Measurements from ENCODE around the gene HOXB6. TPM values are rescaled to one million over a fixed set of nuclear protein-coding genes. Genes with fewer than 3 reads are reported as not detected.

The HOXB6 gene
- total RNA-seq = 10 to 100 TPM in 6 of 9 donors, 1 to 10 TPM in 3; 1.7 to 20.3 (median 11.7) TPM
- 10 to 100 TPM; 10.9 to 23.1 (median 11.9) TPM for polyA plus RNA-seq
- long read RNA-seq, donor 1 = 0 reads
- long read RNA-seq, donor 2 = 0 reads
- long read RNA-seq, donor 3 = 0 reads
- long read RNA-seq, donor 4, partial matches to known transcripts = 6 of 6 reads
- long read RNA-seq, donor 4, other reads (novel, unspliced or antisense) = 0 of 6 reads
- long read RNA-seq, donor 5, partial matches to known transcripts = 18 of 18 reads
- long read RNA-seq, donor 5, other reads (novel, unspliced or antisense) = 0 of 18 reads
- long read RNA-seq, donor 6, partial matches to known transcripts = 11 of 13 reads
- long read RNA-seq, donor 6, other reads (novel, unspliced or antisense) = 2 of 13 reads
- long read RNA-seq, donor 7, partial matches to known transcripts = 0 of 1 reads
- long read RNA-seq, donor 7, other reads (novel, unspliced or antisense) = 0 of 1 reads
- long read RNA-seq, donor 8 = 0 reads
- long read RNA-seq, donor 9 = 0 reads
- long read RNA-seq, donor 10 = 0 reads

GRCh38 chr17:48604770-48605329 lies at the start of gene HOXB6:
HOXB6 (minus strand) TSS chr17:48604986; CDS start chr17:48598150, 6,836 bp downstream.
- no peaks in the 10 kb centered on the region for H3K9me3 ChIP-seq (replicated peaks in 1 of 3)
- H3K27me3 ChIP-seq = no peaks in the 10 kb centered on the region
- intact Hi-C loops (cut with DNase I) = no loop called here
- H3K4me1 ChIP-seq (replicated peaks in 1 of 2) = peaks cover 2 to 24% of the 10 kb centered on the region in 2 donors
- no peaks in the 10 kb centered on the region for H3K36me3 ChIP-seq (replicated peaks in 1 of 2)
- TF ChIP-seq CTCF (IDR thresholded peaks at IDR 0.05) (peak in 2 of 6 experiments; percentile 27 to 28), POLR2A (IDR thresholded peaks at IDR 0.05) (peak; percentile 36 to 79)
- peak within 1 kb of the TSS in 3 of 4 donors; percentile 1 to 70 (median 11) for H3K4me3 ChIP-seq
- peak in 5 of 7 donors; percentile 52 to 82 (median 72) for DNase-seq
- 9 to 30% (median 16%) methylated on average over 16 of the region's 16 CpGs for WGBS, 4 donors
- H3K27ac ChIP-seq = peak within 1 kb of the TSS; percentile 21 to 87 (median 55)

DNA sequence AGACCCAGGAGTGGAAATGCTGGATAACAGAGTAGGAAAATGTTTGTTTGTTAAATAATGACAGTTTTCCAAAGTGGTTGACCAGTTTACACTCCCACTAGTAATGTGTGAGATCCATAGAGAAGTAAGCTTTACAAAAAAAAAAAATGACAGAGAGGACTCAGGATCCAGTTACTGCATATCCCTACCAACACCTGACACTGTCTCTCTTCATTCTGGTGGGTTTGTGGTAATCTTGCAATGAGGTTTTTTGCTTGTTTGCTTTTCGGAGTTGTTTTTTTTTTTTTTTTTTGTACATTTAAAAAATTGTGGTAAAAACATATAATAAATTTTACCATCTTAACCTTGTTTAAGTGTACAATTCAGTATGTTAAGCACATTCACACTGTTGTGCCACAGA lies 45.0 kb upstream of the HOXB6 start:
- DNase-seq = no peak
- Histone ChIP-seq H3K4me3 (no peak overlapping the region), H3K4me1 (replicated peaks in 1 of 2) (peaks cover 0 to 5% of the 10 kb centered on the region in 2 donors), H3K9me3 (replicated peaks in 1 of 3) (no peaks in the 10 kb centered on the region), H3K27ac (no peak overlapping the region), H3K27me3 (peaks cover 51% of the 10 kb centered on the region), H3K36me3 (replicated peaks in 1 of 2) (no peaks in the 10 kb centered on the region)
- intact Hi-C loops (cut with DNase I) = no loop called here
- TF ChIP-seq CTCF (IDR thresholded peaks at IDR 0.05) (no peak), POLR2A (IDR thresholded peaks at IDR 0.05) (no peak)
- WGBS, 4 donors = 50 to 81% (median 75%) methylated on average over 1 of the region's 1 CpG

- DNase-seq = no peak
- TF ChIP-seq POLR2A (IDR thresholded peaks at IDR 0.05) (no peak), CTCF (IDR thresholded peaks at IDR 0.05) (peak in 1 of 6 experiments; percentile 3)
- intact Hi-C loops (cut with DNase I) = no loop called here
- no peaks in the 10 kb centered on the region for H3K9me3 ChIP-seq (replicated peaks in 1 of 3)
- H3K36me3 ChIP-seq (replicated peaks in 1 of 2) = no peaks in the 10 kb centered on the region
- no peak overlapping the region for H3K27ac ChIP-seq
- WGBS, 4 donors = 54 to 71% (median 60%) methylated on average over 1 of the region's 1 CpG
- H3K4me3 ChIP-seq = no peak overlapping the region
- peaks cover 60% of the 10 kb centered on the region for H3K27me3 ChIP-seq
- peaks cover 0 to 8% of the 10 kb centered on the region in 2 donors for H3K4me1 ChIP-seq (replicated peaks in 1 of 2)
These were observed 43.1 kb upstream of the HOXB6 start for GRCh38 chr17:48647963-48648245.

GRCh38 chr17:48647103-48647962 lies 42.5 kb upstream of the HOXB6 start:
- no peak for DNase-seq
- no peak overlapping the region for H3K27ac ChIP-seq
- H3K27me3 ChIP-seq = peaks cover 65% of the 10 kb centered on the region

More at GRCh38 chr17:48647103-48647962, 42.5 kb upstream of the HOXB6 start:
- Histone ChIP-seq H3K4me3 (peak overlapping the region in 2 of 4 donors; percentile 19 to 36), H3K36me3 (replicated peaks in 1 of 2) (no peaks in the 10 kb centered on the region), H3K9me3 (replicated peaks in 1 of 3) (no peaks in the 10 kb centered on the region), H3K4me1 (replicated peaks in 1 of 2) (peaks cover 0 to 8% of the 10 kb centered on the region in 2 donors)
- WGBS, 4 donors = 2 to 3% (median 3%) methylated on average over 24 to 30 of the region's 30 CpGs
- intact Hi-C loops (cut with DNase I) = no loop called here
- TF ChIP-seq CTCF (IDR thresholded peaks at IDR 0.05) (peak in 1 of 6 experiments; percentile 9), POLR2A (IDR thresholded peaks at IDR 0.05) (no peak)

All from adrenal gland (tissue), 19 donors.